Uterus (tissue), 4 donors: ENCODE results near the gene NEDD4L. TPM values are rescaled to one million over a fixed set of nuclear protein-coding genes. Genes with fewer than 3 reads are reported as not detected.

Source experiments
- DNase-seq, 2 donors: peaks; one replicate each; pipeline ENCODE4 v3.0.0-alpha.2; 2019 to 2020
- H3K27ac ChIP-seq, 2 donors: fragments of 200-600 bp; sonication (generic); 1 replicate in 1 of 2; 2 replicates in 1 of 2; pipeline ENCODE4 v1.5.1; 2016 to 2018
- H3K27me3 ChIP-seq, 2 donors: fragments of 200-600 bp; sonication (generic); one replicate each; pipeline ENCODE4 v1.5.1; 2018 to 2019; ENCODE audit warnings: control low read depth in 1 of 2
- H3K36me3 ChIP-seq, 2 donors: fragments of 200-600 bp; sonication (generic); one replicate each; pipeline ENCODE4 v1.5.1; 2019; ENCODE audit warnings: control low read depth in 1 of 2
- H3K4me1 ChIP-seq, 2 donors: fragments of 200-600 bp; sonication (generic); one replicate each; pipeline ENCODE4 v1.5.1; 2018 to 2019; ENCODE audit warnings: control low read depth in 1 of 2
- H3K4me3 ChIP-seq, 2 donors: fragments of 200-600 bp; sonication (generic); 1 replicate in 1 of 2; 2 replicates in 1 of 2; pipeline ENCODE4 v1.5.1; 2018 to 2019; ENCODE audit warnings: mild to moderate bottlenecking in 1 of 2
- H3K9me3 ChIP-seq, 2 donors: fragments of 200-600 bp; sonication (generic); one replicate each; pipeline ENCODE4 v1.5.1; 2019; ENCODE audit warnings: control low read depth in 1 of 2
- CTCF ChIP-seq, 4 experiments: fragments of 200-600 bp in 2 of 4; fragments of 450-650 bp in 2 of 4; sonication (generic) in 2 of 4; IDR thresholded peaks; one replicate each; pipeline ENCODE4 v1.5.1; 2016 to 2019; ENCODE audit warnings: antibody characterized with exemption in 4 of 4, mild to moderate bottlenecking in 2 of 4, moderate library complexity in 1 of 4
- POLR2A ChIP-seq, 2 donors: fragments of 450-650 bp; IDR thresholded peaks; one replicate each; pipeline ENCODE4 v1.6.1; 2016; ENCODE audit warnings: antibody characterized with exemption in 2 of 2, mild to moderate bottlenecking in 1 of 2, moderate library complexity in 1 of 2
- intact Hi-C: fragments of 100-400 bp; cut with DNase I; formaldehyde crosslinking; loops from one replicate; pipeline ENCODE4 v1.15.1; 2023; ENCODE audit warnings: low total_unique reads
- total RNA-seq, 4 donors: library from RNA; depleted of rRNA in 3 of 4; stranded (reverse); fragments of >200 nt in 3 of 4; gene quantifications; one replicate each; pipeline versions ENCODE4 v1.1.0 to v1.2.4, GENCODE V29; 2014 to 2023
- donor health status: DM: yes; HTN: yes; CAD: no.

The NEDD4L gene
- total RNA-seq, 4 donors from 2014 or later, result 6.2 to 45.9 (median 32.3) TPM

DNA sequence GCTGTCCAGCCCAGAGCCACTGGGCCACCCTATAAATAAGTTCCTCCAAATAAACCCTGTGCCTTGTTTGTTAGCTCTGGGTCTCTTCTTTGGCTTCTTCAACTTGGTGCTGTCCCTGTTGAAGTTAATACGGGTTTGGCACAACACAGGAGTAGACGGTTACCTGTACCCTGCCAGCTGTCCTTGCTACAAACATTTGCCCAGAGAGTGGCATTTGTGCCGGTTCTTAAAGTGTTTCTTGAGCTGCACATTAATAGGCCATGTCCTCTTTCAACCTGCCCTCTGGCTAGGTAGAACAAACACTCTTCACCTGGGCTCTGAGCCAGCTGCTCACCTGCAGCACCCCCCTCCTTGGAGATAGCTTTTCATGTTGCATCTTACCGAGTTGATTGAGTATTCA is 139.2 kb downstream of the NEDD4L start:
- no peaks in the 10 kb centered on the region for H3K9me3 ChIP-seq
- TF ChIP-seq POLR2A (IDR thresholded peaks at IDR 0.05) (no peak), CTCF (IDR thresholded peaks at IDR 0.05) (no peak)
- H3K27ac ChIP-seq, result no peak overlapping the region
- no peak overlapping the region for H3K4me3 ChIP-seq
- no peak for DNase-seq
- intact Hi-C loops, result no loop called here
- no peaks in the 10 kb centered on the region for H3K4me1 ChIP-seq
- no peaks in the 10 kb centered on the region for H3K36me3 ChIP-seq
- no peaks in the 10 kb centered on the region for H3K27me3 ChIP-seq

DNA sequence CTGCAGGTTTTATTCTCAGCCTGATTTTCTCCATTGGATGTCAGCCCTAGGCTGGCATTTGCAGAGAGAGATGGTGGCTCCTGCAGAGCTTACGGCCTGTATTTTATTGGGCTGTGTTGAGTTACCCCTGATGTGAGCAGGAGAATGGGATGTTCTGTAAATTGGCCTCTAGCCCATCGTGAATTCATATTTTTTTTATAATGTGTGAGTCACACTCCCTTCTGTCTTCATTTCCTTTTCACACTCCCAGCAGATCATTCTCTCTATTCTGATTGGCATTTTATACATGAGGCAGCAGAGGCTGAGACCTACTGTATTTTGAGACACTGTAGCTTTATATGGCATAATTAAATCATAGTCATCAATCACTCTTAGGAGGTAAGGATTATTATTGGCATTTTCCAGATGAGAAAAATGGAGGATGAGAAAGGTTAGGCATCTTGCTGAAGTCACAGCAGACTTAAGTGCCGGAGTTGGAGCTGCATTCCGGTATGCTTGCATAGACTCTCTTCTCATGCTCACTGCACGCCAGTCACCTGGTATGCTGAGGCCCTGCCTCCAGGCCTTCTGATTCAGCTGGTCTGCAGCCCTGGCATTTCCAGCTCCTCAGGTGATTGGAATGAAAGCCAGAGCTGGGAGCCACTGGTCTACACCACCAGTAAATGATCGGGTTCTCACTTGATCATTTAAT is 142.4 kb downstream of the NEDD4L start:
- Histone ChIP-seq H3K9me3 (no peaks in the 10 kb centered on the region), H3K27ac (no peak overlapping the region), H3K27me3 (no peaks in the 10 kb centered on the region), H3K36me3 (no peaks in the 10 kb centered on the region), H3K4me1 (no peaks in the 10 kb centered on the region), H3K4me3 (no peak overlapping the region)
- intact Hi-C loops, result no loop called here
- TF ChIP-seq CTCF (IDR thresholded peaks at IDR 0.05) (no peak), POLR2A (IDR thresholded peaks at IDR 0.05) (no peak)
- DNase-seq, result no peak

GRCh38 chr18:58187674-58188073 is 143.6 kb downstream of the NEDD4L start:
- H3K4me3 ChIP-seq, result no peak overlapping the region
- H3K36me3 ChIP-seq, result no peaks in the 10 kb centered on the region
- H3K27me3 ChIP-seq, result no peaks in the 10 kb centered on the region
- DNase-seq, result no peak
- intact Hi-C loops, result no loop called here
- no peak overlapping the region for H3K27ac ChIP-seq
- H3K4me1 ChIP-seq, result no peaks in the 10 kb centered on the region
- TF ChIP-seq POLR2A (IDR thresholded peaks at IDR 0.05) (no peak), CTCF (IDR thresholded peaks at IDR 0.05) (no peak)
- no peaks in the 10 kb centered on the region for H3K9me3 ChIP-seq

DNA sequence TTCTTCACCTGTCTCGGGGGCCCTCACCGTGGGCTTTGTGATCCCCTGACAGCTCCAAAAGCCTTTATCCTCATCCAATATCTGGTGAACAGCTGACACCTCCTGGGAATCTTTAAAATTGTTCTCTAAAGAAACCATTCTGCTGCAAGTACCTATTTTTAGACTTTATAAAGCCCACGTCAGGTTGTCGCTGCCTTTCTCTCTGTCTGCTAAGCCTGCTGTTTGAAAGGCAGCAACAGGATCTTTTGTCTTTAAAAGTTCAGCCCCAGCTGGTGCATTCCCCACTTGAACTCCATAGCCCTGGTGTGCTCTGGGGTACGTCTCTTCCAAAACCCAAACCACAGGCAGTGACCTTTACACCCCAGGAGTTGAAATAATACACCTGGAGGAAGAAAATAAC is 145.0 kb downstream of the NEDD4L start:
- H3K27me3 ChIP-seq, result no peaks in the 10 kb centered on the region
- no peak overlapping the region for H3K27ac ChIP-seq
- DNase-seq, result no peak
- H3K4me3 ChIP-seq, result no peak overlapping the region
- no peaks in the 10 kb centered on the region for H3K36me3 ChIP-seq
- H3K9me3 ChIP-seq, result no peaks in the 10 kb centered on the region
- TF ChIP-seq POLR2A (IDR thresholded peaks at IDR 0.05) (no peak), CTCF (IDR thresholded peaks at IDR 0.05) (no peak)
- intact Hi-C loops, result no loop called here
- H3K4me1 ChIP-seq, result no peaks in the 10 kb centered on the region

DNA sequence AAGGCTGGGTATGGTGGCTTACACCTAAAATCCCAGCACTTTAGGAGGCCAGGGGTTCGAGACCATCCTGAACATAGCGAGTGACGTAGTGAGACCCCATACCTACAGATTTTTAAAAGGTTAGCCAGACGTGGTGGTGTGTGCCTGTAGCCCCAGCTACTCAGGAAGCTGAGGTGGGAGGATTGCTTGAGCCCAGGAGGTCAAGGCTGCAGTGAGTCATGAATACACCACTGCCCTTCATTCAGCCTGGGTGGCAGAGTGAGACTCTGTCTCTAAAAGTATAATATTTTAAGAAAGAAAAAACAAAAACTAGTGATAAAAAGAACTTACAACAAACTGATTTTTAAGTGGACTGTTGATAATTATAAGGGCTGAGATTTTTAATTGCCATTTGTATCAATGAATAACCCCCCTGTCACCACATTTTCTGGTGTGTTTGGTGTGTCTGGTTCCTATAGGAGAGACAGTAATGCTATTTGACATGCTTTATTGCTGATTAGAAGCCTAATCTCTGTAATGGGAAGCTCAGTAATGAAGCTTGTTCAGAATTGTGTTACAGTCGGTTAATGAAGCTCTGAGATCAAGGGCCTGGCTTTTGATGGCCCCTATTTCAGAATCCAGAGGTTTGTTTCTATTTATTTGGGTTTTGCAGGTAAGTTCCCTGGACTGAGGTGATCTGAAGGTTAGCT is 147.0 kb downstream of the NEDD4L start:
- H3K9me3 ChIP-seq, result no peaks in the 10 kb centered on the region
- no peaks in the 10 kb centered on the region for H3K27me3 ChIP-seq
- intact Hi-C loops, result no loop called here
- no peak for TF ChIP-seq CTCF (IDR thresholded peaks at IDR 0.05)
- no peak for TF ChIP-seq POLR2A (IDR thresholded peaks at IDR 0.05)
- no peaks in the 10 kb centered on the region for H3K36me3 ChIP-seq
- DNase-seq, result no peak
- no peaks in the 10 kb centered on the region for H3K4me1 ChIP-seq
- H3K4me3 ChIP-seq, result no peak overlapping the region
- no peak overlapping the region for H3K27ac ChIP-seq
